Left ventricle myocardium superior (tissue), 1 donor: ENCODE data around the gene TENM3. TPM values are rescaled to one million over a fixed set of nuclear protein-coding genes. Genes with fewer than 3 reads are reported as not detected.
A peak's percentile ranks its signal among the peaks of the same experiment; 100 is the strongest.

ENCODE experiments used
- ATAC-seq: fragments of 200-7000 bp; cut with Tn5 transposase; one replicate; pipeline ENCODE4 v1.9.1; 2020; ENCODE audit warnings: mild to moderate bottlenecking, moderate library complexity
- DNase-seq: peaks from one replicate; pipeline ENCODE4 v3.0.0-alpha.2; 2020
- intact Hi-C: fragments of 100-400 bp; cut with micrococcal nuclease; formaldehyde crosslinking; loops from one replicate; pipeline ENCODE4 v1.11.0; 2022
- total RNA-seq: library from RNA; stranded (reverse); fragmentation: NEBNext Ultra II Directional; extraction: Animal tissue kit (Norgen Biotek cat#: 25700); gene quantifications from one replicate; pipeline ENCODE4 v1.2.1, GENCODE V29; 2021
- donor health status: DM: no; HTN: yes; CAD: no; lungs with severe emphysema.

The TENM3 gene
- total RNA-seq, 1 donor from 2014 or later, result 6.8 TPM

DNA sequence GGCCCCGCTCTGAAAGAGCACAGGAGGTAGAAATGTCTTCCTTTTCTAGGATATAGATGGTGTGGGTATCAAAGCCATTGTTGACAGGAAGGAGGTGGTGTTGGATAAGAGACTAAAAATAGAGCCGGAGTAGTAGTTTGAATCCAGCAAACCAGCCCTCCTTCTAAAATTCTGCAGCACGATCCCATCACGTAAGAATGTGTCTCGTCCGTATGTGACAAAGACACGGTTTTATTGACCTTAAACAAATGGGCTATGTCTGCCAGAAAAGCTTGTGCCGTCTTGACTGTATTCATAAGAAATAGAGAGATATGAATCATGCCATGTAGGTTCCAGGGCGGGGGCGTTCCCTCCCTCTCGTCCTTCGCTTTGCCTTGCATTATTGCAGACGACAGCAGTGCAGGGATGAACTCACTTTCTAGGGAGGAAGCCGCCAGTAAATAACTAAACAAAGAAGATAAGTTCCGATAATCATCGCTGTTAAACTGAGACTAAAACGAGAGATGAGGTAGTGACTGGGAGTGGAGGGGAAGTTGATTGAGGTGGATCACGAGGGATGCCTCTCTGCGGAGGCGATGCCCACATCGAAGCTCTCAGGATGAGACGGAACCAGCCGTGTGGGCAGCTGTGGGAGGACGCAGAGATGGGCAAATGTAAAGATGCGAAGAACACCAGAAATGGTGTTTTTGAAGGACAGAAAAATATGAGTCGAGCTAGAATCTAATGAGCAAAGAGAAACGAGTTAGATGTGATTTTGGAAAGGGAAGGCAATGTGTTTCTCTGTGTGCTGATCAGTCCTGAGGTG lies 3.4 kb downstream of the TENM3 start:
- peak; percentile 63 for ATAC-seq
- intact Hi-C loops, result no loop called here
- no peak for DNase-seq

DNA sequence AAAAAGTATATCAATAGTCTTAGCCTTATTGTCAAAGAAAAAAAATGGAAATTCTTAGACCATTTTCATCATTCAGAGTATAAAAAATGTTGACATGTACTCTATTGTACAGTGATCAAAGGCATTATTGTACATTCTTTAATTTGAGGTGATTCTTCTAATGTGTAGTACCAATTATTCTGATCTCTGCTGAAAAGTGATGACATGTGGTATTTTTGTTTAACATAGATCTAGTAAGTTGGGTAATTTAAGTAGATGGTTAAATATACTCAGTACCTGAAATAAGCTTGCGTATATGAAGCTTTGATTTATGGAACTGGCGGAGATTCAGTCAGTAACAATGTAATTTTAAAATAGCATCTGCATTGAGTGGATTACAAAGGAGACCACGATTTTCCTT lies 5.1 kb downstream of the TENM3 start:
- intact Hi-C loops, result no loop called here
- no peak for DNase-seq
- ATAC-seq, result no peak

DNA sequence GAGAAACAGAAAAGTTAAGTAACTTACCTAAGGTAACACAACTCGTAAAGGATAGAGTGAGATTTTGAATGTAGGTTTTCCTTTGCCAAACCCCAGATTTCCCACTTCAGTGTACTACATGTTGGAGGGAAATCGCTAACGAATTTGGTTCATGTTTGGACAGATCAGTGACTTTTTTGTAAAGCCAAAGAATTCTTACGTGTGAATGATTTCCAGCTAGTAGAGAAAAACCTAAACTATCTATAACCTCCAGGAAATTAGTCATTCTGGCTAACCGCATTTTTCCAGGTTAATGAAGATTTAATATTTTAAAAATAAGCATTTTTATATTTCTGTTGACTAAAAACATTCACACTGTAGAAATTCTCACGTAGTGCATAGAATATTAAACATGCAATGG lies 7.2 kb downstream of the TENM3 start:
- no peak for DNase-seq
- ATAC-seq, result no peak
- intact Hi-C loops, result no loop called here

DNA sequence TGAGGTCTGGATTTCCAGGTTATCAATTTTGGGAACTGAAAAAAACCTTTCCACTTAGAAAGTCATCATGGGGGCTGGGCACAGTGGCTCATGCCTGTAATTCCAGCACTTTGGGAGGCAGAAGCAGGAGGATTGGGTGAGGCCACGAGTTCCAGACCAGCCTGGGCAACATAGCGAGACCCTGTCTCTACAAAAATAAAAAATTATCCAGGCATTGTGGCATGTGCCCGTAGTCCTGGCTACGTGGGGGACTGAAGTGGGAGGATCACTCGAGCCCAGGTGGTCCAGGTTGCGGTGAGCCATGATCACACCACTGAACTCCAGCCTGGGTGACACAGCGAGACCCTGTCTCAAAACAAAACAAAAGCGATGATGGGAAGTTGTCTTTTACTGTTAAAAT lies 7.9 kb downstream of the TENM3 start:
- intact Hi-C loops, result no loop called here
- ATAC-seq, result no peak
- no peak for DNase-seq

DNA sequence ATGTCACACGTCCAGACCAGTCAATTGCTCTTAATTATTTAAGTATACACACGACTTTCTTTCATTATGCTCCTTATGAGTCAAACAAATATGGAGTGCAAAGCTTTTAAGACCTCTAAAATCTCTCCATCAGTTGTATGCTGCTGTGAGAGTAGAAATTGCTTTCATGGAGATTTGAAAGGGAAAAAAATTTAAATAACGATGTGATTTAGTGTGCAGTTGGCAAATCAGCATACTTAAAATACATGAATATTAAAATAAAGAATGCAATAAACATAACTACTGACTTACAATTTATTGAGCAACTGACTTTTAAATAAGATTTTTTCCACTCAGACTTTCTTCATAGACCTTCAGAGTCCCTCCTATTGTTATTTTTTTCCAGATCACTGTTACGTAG lies 9.0 kb downstream of the TENM3 start:
- intact Hi-C loops, result no loop called here
- ATAC-seq (no peak), DNase-seq (no peak)

DNA sequence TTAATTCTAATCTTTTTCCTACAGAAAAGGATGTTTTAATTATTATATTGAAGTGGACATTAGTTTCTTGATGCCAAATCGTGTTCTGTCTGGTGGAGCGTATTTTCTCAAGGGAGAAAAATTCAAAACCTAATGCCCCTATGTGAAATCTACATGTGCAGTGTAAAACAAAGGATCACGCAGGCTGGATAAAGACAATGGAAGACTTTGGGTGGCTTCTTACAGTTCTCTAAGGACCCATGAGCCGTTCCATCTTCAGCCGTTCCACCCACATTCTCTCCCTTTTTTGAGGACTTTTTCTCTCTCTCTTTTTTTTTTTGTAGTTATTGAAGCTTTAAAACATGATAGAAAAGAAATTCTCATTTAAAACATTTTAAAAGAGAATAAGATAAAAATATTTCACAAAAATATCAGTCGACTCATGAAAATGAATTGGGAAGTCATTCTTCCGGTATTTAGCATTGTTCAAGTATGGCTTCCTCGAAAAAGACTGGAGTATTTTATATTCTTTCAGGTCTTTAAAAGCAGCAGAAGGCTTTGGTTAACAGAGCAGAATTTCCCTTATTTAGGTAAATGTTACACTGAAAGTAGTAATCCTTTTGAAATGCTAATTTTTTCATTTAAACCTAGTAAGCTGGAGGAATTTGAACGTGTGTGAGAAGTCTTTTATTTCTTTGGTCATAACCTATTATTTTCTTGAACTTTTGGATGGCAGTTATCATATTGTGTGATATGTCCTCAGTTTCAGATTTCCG lies 11.0 kb downstream of the TENM3 start:
- ATAC-seq (no peak), DNase-seq (no peak)
- intact Hi-C loops, result no loop called here

DNA sequence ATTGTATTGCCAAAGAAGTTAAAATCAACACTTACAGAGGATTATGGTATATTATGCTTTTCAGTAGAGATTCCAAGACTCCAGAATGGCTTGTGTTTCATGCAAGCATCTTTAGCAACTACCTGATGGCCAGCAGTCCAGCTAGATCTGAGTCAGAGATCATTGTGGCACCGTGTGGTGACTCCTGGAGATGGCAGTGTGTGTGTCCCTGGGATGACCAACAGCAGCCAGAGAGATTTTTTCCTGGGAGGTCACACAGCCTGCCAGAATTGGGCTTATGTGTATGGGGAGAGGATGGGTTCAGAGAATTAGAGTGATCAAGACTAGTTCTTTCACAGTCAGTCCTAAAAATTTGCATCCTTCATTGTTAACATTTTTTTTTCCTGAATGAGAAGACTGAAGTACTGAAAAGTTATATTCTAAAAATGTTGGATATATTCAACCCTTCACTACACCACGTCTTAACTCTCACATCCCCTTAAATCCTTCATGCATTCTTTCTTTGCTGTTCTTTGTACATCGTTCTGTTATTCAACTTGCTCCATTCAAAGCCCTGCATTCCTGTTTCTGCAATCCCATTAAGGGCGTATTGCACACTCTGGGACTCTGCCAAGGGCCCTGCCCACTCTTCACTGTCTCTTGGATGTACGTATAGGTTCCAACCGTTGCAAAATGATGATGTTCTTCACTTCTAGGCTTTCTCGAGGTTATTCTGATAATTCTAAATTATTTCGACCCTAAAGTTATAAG lies 12.4 kb downstream of the TENM3 start:
- no peak for DNase-seq
- intact Hi-C loops, result no loop called here
- no peak for ATAC-seq

DNA sequence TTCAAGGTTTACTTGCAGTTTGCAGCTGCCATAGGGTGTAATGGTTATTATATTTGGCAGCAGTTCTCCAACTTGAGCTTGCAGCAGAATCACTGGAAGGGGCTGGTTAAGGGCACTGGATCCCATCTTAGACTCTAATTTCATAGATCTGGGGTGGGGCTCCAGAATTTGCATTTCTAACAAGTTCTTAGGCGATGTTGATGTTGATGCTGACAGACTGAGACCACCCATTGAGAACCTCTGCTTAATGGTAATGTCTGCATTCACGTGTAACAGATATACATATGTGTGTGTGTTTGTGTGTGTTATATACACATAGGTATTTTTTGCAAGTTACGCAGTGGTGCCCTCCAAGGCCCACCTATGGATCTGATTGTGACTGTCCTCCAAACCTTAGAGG lies 13.8 kb downstream of the TENM3 start:
- ATAC-seq, result no peak
- intact Hi-C loops, result no loop called here
- no peak for DNase-seq

DNA sequence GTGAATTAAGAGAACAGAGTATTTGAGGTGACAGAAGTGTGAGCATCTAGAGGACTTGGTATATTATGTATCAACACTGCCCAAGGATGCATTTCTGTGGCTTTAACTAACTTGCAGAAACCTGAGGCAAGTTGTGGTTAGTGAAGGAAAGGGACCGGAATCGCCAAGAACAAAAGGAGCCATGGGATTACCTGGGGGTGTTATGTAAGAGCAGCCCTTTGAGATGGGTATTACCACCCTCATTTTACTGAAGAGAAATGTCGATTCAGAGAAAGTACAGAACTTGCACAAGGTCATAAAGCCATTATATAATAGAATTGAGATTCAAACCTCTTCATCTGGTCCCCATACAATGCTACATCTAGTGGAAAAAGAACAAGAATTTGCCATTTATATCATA lies 14.3 kb downstream of the TENM3 start:
- ATAC-seq (no peak), DNase-seq (no peak)
- intact Hi-C loops, result no loop called here

DNA sequence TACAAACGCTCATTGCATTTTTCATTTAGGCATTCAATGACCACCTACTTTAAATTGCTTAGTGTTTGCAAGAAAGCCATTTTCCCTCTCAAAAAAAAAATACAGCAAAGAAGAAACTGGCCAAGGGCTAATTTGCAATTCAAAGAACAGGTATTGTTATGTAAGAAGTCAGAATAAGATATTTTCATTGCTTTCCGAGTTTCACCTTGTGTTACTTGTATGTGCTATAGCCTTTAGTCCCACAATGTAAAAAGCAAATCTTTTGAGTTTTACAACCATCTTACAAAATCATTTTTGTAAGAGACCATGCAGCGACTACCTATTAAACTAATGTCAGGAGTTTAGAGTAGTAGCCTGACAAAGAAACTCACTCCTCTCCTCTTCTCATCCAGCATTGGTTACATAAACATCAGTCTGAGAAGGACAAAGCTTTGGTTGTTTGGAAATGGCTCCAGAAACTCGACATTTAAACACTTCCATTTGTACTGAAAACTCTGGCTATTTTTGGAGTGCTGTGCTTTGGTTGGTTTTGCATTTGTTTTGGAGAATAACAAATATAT lies 15.3 kb downstream of the TENM3 start:
- no peak for ATAC-seq
- DNase-seq, result no peak
- intact Hi-C loops, result no loop called here

DNA sequence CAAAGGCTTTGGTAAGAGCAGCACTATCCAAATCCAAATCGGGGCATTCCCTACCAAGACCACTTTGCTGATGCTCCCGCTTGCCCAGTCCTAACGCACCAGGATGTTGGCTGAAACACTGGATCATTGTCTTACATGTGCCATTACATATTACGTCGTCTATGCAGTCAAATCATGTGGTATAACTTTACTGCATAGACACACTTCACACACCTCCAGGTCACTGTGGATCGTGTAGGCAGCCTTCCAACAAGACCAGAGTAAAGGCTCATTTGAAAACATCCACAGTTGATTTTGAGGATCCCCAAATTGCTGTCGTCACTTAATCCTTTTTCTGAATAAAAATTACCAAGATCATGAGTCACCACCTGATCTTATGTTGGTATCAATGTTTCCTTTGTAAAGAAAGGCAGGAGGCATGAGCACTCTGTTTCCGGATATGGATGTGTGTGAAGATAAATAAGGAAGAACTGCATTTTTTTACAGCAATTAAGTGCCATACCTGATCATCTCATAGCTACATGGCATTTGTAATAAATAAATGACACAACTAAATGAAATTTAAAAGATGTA lies 18.5 kb downstream of the TENM3 start:
- ATAC-seq (no peak), DNase-seq (no peak)
- intact Hi-C loops, result no loop called here

DNA sequence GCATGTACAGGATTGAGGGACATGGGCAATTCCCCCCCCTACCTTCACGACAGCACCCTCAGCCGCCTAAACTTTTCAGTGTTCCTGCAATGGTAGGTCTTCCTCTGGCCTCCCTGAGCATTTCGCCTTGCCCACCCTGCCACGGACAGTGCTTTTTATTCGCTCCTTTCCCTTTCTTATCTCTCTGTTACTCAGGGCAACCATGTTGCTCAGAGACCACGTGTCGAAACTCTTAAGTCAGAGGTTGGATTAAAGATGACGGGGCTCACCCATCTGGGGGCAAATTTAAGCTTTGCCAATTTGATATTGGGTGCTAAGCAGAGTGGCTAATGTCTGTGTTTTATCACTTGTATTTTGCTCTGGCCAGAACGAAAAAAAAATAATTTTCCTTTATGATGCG lies 20.4 kb downstream of the TENM3 start:
- no peak for ATAC-seq
- intact Hi-C loops, result no loop called here
- DNase-seq, result no peak

DNA sequence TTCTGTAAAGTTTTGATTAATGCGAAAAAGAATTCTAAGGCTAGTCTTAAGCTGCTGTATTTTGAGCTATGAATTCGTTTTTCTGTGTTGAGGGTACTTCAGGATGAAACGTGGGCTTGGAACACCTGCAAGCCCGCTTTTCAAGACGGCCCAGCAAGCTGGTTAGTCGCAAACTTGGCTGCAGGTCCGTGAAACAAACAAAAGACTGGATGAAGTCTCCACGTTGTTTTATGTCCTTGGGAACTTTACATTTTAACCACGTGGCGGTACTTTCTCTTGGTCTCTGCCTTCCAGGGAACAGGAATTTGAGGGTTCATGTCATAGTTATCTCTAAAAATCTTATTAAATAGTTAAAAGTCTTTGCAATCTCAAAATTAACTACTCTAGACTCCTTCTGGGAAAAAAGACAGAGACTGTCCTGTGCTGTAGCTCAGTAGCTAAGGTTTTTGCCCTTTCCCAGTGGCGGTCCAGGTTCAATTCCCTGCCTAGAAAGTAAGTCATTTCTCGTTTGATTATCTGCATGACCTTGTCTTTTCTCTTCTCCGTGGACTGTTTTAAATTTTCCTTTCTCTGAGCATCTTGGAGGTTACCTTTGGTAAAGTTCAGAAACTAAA lies 21.0 kb downstream of the TENM3 start:
- ATAC-seq (no peak), DNase-seq (no peak)
- intact Hi-C loops, result no loop called here

DNA sequence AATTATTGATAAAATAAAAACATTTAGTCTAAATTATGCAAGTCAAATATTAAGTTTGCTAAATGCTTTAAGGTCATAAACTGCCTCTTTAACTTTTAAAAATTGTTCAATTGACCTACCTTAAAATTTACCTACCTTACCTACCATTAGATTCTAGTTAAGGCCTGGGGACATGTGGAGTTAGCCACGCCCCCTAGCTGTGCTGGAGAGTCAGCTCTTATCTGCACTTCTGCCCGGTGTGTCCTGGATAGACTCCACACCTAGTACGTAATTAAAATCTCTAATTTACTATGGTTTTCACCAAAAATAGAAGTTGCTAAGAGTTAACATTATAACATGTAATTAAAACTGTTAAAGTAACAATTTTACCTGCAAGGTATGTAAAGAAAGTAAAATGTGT lies 22.7 kb downstream of the TENM3 start:
- no peak for ATAC-seq
- intact Hi-C loops, result no loop called here
- DNase-seq, result no peak

DNA sequence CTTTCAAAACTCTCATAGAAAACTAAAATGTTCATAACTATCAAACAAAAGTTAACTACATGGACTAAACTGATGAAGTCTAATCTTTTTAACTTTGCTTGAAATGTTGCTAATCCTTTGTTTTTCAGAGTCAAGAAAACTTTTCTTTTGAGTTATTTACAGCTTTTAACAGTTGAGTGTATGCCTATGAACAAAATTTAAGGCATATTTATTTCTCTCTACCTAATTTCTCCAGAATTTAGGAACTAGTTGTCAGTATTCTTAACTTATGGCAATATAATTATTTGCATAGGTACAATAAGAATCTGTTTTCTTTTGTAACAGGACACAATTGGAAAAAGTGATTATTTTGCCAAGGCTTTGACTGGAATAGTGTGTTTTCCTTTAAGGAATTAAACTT lies 23.8 kb downstream of the TENM3 start:
- DNase-seq, result no peak
- intact Hi-C loops, result no loop called here
- no peak for ATAC-seq

DNA sequence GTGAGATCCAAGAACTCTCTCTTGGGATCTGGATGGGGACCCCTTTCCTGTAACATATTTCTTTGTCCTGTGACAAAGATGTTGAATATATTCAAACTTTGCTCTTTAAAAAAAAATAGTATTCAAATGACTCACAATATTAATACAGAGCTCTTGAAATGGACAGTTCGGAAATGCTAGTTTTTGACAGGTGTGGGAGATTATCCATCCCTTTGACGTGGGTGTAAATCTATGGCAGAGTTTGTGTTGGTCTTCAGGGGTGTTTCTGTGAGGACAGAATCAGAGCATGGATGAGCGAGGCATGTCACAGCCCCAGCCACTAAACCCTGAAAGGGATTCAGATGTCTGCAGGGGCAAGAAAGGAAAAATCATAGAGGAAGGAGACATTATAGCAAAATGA lies 25.8 kb downstream of the TENM3 start:
- intact Hi-C loops, result no loop called here
- DNase-seq, result no peak
- ATAC-seq, result no peak

DNA sequence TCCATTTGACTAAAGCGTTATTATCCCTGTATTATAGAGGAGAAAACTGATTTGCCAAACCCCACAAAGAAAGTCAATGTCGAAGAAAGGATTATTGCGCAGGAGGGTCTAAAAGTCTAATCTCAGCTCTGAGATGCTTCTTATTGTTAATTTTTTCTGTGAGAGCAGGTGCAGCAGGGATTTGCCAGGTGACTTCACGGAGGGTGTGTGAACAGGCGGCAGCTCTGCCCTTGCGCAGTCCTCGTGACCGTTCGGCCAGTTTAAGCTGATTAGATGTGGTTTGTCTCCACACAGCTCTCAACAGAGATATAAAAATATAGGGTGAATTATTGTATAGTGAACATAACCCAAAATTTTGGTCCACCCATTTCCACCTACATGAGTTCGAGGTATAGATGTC lies 28.5 kb downstream of the TENM3 start:
- intact Hi-C loops, result no loop called here
- DNase-seq (no peak), ATAC-seq (no peak)

DNA sequence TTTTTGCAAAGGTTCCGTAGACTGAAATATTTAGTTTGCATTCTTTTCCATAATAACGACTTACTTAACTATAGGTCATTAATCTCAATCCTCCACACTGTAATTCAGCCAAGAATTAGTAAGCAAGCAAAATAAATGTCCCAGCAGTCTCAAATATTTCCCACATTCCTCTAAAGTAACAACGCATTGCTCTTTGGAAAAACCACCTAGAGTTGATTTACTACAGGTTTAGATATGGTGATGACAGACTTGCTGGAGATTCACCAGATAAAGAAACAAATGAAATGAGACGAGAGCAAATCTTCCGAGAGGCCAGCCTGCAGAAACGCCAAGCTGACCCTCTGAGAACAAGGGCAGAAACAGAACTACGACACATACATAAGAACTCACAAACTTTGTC lies 28.9 kb downstream of the TENM3 start:
- DNase-seq, result no peak
- intact Hi-C loops, result no loop called here
- no peak for ATAC-seq

DNA sequence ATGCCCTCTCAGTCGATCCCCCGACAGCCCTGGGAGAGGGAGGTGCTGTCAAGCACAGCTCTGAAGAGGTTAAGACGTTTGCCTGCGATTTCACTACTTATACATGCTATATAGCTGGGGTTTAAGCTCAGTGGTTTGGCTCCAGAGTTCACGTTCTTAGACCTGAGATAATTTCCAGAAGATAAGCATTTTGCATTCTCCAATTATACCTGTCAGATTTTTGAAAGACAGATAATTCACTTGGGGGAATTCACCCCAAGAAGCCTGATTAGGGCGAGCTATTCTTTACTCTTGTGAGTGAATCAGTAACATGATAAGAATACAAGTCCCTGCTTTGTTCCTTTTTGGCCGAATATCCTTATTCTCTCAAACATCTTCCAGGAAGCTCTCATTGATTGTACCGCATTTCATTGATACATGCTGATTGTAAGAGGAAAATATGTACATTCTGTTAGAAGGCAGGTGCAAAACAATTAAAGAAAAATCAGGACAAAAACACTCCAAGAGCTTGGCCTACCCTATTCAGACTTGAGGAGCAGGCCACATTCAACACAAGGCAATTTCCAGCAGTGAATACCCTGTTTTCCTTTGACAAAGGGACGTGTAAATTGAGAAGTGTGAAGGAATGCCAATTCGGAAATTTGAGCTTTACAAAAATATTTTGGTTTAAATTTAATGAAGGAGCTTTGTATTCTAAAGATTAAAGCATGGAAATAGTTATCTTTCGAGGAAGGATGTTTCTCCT lies 30.2 kb downstream of the TENM3 start:
- no peak for DNase-seq
- no peak for ATAC-seq
- intact Hi-C loops, result no loop called here
